Measurements from ENCODE around the gene TBC1D28.
"Not testable (repeated sequence)": the region's sequence is repeated elsewhere in the genome, so short reads cannot be mapped to it uniquely, and the experiment has no call there.

- TF ChIP-seq CTCF (IDR thresholded peaks at IDR 0.05); POLR2A (IDR thresholded peaks at IDR 0.05; ENCODE audit: low read depth); POLR2AphosphoS5 (IDR thresholded peaks at IDR 0.05): not testable (repeated sequence)
Measured at GRCh38 chr17:18666326-18666725, 22.1 kb upstream of the TBC1D28 start.

All from esophagus muscularis mucosa (tissue), 3 donors.